T-helper 9 cell (primary cell): ENCODE measurements around the gene CNNM2.
"Not testable (repeated sequence)": the region's sequence is repeated elsewhere in the genome, so short reads cannot be mapped to it uniquely, and the experiment has no call there.

Source experiments
- DNase-seq: peaks from one replicate; pipeline ENCODE4 v3.0.0-alpha.2; 2020

The CNNM2 gene

GRCh38 chr10:102970562-102971340, 52.7 kb downstream of the CNNM2 start:
- no peak for DNase-seq

GRCh38 chr10:102975483-102976379, 57.6 kb downstream of the CNNM2 start:
- no peak for DNase-seq

GRCh38 chr10:102976380-102976726, 58.3 kb downstream of the CNNM2 start:
- DNase-seq = not testable (repeated sequence)

- no peak for DNase-seq
Measured at GRCh38 chr10:102982296-102982695, 64.2 kb downstream of the CNNM2 start.

GRCh38 chr10:102984086-102984485, 66.0 kb downstream of the CNNM2 start:
- DNase-seq = no peak

GRCh38 chr10:102985811-102986210, 67.7 kb downstream of the CNNM2 start:
- no peak for DNase-seq

GRCh38 chr10:102988404-102989314, 70.6 kb downstream of the CNNM2 start:
- DNase-seq = no peak

GRCh38 chr10:102994531-102995295, 76.6 kb downstream of the CNNM2 start:
- no peak for DNase-seq

GRCh38 chr10:102996876-102997275, 78.8 kb downstream of the CNNM2 start:
- no peak for DNase-seq

- DNase-seq = no peak
Measured at GRCh38 chr10:102997998-102998397, 79.9 kb downstream of the CNNM2 start.

- no peak for DNase-seq
Measured at GRCh38 chr10:102998399-102998907, 80.4 kb downstream of the CNNM2 start.

GRCh38 chr10:103000050-103000449, 82.0 kb downstream of the CNNM2 start:
- not testable (repeated sequence) for DNase-seq

- no peak for DNase-seq
Measured at GRCh38 chr10:103007017-103007416, 88.9 kb downstream of the CNNM2 start.

GRCh38 chr10:103013416-103013815, 95.3 kb downstream of the CNNM2 start:
- DNase-seq = no peak

- DNase-seq = no peak
Measured at GRCh38 chr10:103019425-103019824, 101.3 kb downstream of the CNNM2 start.

- no peak for DNase-seq
Measured at GRCh38 chr10:103021150-103021899, 103.2 kb downstream of the CNNM2 start.

- DNase-seq = no peak
Measured at GRCh38 chr10:103021900-103022293, 103.8 kb downstream of the CNNM2 start.

- no peak for DNase-seq
Measured at GRCh38 chr10:103025696-103026095, 107.6 kb downstream of the CNNM2 start.

GRCh38 chr10:103038570-103038969, 120.5 kb downstream of the CNNM2 start:
- DNase-seq = no peak

GRCh38 chr10:103040418-103040817, 122.3 kb downstream of the CNNM2 start:
- no peak for DNase-seq

- DNase-seq = no peak
Measured at GRCh38 chr10:103041391-103041790, 123.3 kb downstream of the CNNM2 start.
